Lung microvascular endothelial cell (primary cell): ENCODE results near the gene MDC1. TPM values are rescaled to one million over a fixed set of nuclear protein-coding genes. Genes with fewer than 3 reads are reported as not detected.

ENCODE experiments used
- DNase-seq, 2 donors: peaks; one replicate each; pipeline versions ENCODE4 v3.0.0 to v3.0.0-alpha.2; 2010; ENCODE audit warnings: low read depth in 2 of 2
- total RNA-seq: library from RNA; depleted of rRNA; stranded (reverse); fragments of >200 nt; gene quantifications from 2 replicates; pipeline ENCODE4 v1.2.1, GENCODE V29; 2014

The MDC1 gene
- total RNA-seq, 1 donor from 2014 or later = 3.0 TPM

GRCh38 chr6:30707281-30707850, 9.7 kb downstream of the MDC1 start:
- no peak for DNase-seq

DNA sequence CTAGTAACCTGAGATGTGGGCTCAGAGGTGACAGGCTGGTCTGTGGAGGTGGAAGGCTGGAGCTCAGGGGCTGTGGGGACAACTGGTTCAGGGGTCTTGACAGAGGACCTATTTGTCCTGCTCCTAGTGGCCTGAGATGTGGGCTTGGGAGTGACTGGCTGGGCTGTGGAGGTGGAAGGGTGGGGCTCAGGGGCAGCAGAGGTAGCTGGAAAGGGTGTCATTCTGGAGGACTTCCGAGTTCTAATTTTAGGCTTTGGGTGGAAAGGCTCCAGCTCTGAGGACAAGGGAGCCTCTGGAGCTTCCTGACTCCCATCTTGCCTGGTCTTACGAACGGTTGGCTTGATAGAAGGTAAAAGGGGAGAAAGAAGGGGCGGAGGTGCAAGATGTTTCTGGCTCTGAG, 11.5 kb downstream of the MDC1 start:
- DNase-seq = no peak

GRCh38 chr6:30703821-30704220, 13.3 kb downstream of the MDC1 start:
- DNase-seq = no peak

DNA sequence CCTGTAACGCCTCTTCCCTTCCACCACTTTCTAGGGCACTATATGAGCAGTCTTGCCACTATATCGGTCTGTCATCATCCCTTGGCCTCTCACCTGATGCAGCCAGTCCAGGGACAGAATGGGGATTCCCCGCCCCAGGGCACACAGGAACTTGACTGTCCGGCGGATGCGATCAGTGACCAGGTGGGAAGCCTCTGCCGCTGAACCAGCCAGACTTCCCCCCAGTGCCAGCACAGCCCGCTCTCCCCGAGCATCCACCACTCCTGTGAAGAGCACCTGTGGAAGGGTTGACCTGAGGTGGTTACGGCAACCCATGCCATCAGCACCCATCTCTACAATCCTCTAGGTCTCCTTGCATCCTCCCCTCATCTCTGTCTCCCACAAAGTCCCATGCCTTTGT, 14.1 kb downstream of the MDC1 start:
- no peak for DNase-seq

- peak in 1 of 2 donors; percentile 50 for DNase-seq
These were observed 16.7 kb downstream of the MDC1 start for GRCh38 chr6:30700340-30700739.

DNA sequence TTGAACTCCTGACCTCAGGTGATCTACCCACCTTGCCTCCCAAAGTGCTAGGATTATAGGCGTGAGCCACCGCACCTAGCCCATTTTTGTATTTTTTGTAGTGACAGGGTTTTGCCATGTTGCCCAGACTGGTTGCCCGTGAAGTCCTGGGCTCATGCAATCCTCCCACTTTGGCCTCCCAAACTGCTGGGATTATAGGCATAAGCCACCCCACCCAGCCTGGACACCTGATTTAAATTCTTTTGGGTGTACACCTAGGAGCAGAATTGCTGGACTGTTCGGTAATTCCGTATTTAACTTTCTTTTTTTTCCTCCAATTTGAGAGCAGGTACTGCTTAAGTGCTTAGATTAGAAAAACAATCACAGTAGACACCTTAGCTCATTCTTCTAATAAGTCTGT, 20.6 kb downstream of the MDC1 start:
- no peak for DNase-seq

- no peak for DNase-seq
These were observed 25.8 kb downstream of the MDC1 start for GRCh38 chr6:30691208-30691847.

DNA sequence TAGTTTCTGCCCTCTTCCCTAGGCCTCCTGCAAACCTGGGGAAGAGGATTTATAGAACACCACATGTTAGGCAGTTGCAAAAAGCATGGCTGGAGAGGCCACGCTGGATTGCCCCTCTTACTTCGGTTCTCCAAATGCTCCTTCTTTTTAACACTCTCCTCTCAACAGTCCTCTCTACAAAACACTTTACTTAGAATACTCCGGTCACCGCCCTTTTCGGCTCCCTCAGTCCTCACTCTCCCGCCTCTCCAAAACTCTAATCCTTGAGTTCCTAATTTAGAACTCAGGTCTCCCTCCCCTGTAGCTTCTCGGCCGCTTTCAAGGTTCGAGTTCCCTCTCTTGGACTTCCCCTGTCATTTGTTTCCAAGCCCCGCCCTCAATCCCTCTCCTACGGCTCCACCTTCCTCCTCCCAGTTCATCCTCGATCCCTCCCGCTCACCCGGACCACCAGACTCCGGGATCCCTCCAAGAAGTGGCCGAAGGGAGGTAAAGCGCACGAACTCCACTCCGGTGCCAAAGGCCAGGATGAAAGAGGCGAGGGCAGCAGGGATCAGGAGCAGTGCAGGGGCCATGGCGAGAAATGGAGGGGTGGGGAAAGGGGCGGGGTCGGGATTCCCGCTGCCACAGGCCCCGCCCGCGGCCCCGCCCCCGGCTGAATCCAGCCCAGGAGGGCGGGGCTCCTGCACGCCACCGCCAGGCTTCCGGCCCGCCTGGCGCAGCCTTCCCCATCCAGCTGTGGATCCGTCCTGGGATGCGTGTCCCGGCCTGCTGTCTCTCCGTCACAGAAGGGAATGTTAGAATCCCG, 26.5 kb downstream of the MDC1 start, which contains the start of gene NRM:
NRM (minus strand) TSS at position 582 of the 805 bp plus-strand sequence; CDS start at position 572, 10 bp downstream.
- peak; percentile 82 to 85 for DNase-seq

GRCh38 chr6:30689985-30690384, 27.1 kb downstream of the MDC1 start:
- DNase-seq = no peak

GRCh38 chr6:30689022-30689865, 27.8 kb downstream of the MDC1 start:
- no peak for DNase-seq

- DNase-seq = no peak
These were observed 28.5 kb downstream of the MDC1 start for GRCh38 chr6:30688569-30688968.

DNA sequence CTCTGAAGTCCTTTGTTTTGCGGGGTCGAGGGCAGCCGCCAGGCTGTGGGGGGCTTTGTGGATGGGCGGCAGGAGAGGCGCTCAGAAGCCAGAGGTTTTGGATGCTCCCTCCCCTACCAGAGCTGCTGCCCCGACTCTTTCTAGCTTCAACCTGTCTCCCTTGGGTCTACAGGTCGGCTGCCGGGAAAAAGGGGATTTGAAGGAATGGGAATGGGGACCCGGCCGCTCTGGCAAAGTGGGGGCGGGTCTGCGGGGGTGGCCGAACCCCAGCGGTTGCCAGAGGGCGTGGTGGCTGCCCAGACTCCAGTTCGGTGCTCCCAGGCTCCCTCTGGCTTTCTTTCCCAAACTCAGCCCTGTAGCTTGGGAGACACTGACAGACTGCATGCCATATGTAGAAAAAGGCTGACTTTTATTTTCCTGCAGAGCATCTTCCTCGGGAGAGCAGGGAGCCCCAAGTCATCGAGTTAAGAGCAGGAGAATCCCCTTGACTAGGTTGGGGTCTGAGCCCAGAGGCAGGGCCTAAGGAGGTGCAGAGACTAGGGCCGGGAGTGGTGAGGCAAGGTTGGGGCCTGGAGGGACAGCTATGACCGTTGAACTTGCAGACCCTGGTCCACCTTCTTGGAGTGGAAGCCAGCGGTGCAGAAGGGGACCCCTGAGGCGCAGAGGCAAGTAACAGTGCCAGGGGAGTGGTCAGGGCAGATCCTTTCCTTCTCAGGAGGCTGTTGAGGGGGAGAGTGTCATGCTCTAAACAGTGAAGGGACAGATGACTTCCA, 29.2 kb downstream of the MDC1 start:
- DNase-seq = peak in 1 of 2 donors; percentile 48

GRCh38 chr6:30686908-30687658, 30.0 kb downstream of the MDC1 start:
- peak; percentile 84 to 96 for DNase-seq

DNA sequence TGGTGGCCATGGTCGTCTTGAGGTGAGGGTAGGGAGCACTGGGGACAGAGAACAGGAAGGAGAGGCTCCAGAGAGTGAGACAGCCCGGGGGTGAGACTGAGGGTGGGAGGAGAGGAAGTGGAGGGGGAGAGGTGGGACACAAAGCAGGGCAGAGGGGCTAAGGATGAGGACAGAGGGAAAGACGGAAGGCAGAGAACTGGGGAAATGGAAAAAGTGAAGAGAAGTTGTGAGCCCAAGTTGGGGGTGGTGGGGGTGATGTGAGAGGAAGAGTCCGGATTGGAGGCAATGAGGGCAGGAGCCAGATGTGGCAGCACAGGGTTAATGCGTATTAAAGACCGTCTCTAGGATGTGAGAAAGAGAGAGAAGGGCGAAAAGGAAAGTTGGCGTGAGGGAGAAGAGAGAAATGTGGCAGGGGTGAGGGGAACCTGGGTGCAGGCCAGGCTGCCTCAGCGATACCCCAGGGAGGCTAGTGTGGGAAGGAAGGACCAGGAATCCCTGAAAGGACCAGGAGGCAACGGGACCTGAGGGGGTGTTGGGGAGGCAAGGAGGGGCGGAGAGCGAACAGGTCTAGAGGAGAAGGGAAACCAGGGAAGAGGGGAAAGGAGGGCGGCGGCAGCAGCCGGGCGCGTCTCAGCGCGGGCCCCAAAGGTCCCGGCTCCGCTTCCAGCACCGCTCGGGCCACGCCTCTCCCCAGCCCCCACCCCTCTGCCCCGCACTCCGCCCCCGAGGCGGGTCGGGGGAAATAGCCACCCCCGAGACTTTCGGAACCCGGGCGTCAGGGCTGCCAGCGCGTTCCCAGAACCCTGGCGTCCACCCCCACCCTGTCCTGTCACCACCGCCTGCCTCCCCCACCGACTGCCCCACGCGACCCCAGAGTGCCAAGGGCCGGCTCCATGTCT, 30.8 kb downstream of the MDC1 start, which contains the start of gene PPP1R18:
PPP1R18 (minus strand) TSS at position 637 of the 899 bp plus-strand sequence; CDS start at position 10, 627 bp downstream.
- peak; percentile 68 to 70 for DNase-seq

- peak; percentile 47 to 65 for DNase-seq
These were observed 31.7 kb downstream of the MDC1 start for GRCh38 chr6:30685157-30686008.

GRCh38 chr6:30684386-30685156, 32.5 kb downstream of the MDC1 start:
- peak; percentile 36 to 65 for DNase-seq

- no peak for DNase-seq
These were observed 33.1 kb downstream of the MDC1 start for GRCh38 chr6:30683980-30684338.
